ENCODE results near the gene PTH1R.
A peak's percentile ranks its signal among the peaks of the same experiment; 100 is the strongest.

PTH1R gene

GRCh38 chr3:46927718-46928073 is 50.2 kb downstream of the PTH1R start:
- no peak for FAIRE-seq
- DNase-seq (ENCODE audit: low spot score) = no peak

GRCh38 chr3:46928282-46928681 is 50.8 kb downstream of the PTH1R start:
- DNase-seq (ENCODE audit: low spot score) (no peak), FAIRE-seq (no peak)

GRCh38 chr3:46929324-46929723 is 51.8 kb downstream of the PTH1R start:
- no peak for FAIRE-seq

GRCh38 chr3:46930166-46930944 is 52.8 kb downstream of the PTH1R start:
- DNase-seq (ENCODE audit: low spot score) (no peak), FAIRE-seq (no peak)

More at GRCh38 chr3:46929324-46929723, 51.8 kb downstream of the PTH1R start:
- DNase-seq (ENCODE audit: low spot score) = no peak

DNA sequence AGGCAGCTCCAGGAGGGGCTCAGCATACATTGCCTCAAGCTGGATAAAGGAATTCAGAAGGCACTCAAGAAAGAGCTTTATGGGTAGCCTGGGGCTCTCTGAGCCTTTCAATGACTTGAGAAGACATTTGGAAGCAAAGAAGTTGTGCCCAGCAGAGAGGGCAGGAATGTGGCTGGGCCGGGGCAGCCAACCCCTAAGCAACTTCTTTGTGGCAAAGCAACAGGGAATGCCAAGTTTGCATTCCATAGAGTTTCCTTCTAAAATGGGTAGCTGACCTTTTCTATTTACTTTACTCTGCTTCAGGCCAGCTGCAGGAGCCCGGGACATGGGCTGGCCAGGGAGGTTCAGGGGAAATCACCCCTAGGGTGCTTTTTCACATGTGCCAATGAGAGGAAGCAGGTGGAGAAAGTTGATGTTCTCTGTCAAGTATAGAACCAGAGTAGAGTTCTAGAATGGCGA is 53.5 kb downstream of the PTH1R start:
- DNase-seq (ENCODE audit: low spot score) (no peak), FAIRE-seq (no peak)

- DNase-seq (ENCODE audit: low spot score) (peak; percentile 22), FAIRE-seq (no peak)
Observed at GRCh38 chr3:46931631-46932331, 54.3 kb downstream of the PTH1R start.

DNA sequence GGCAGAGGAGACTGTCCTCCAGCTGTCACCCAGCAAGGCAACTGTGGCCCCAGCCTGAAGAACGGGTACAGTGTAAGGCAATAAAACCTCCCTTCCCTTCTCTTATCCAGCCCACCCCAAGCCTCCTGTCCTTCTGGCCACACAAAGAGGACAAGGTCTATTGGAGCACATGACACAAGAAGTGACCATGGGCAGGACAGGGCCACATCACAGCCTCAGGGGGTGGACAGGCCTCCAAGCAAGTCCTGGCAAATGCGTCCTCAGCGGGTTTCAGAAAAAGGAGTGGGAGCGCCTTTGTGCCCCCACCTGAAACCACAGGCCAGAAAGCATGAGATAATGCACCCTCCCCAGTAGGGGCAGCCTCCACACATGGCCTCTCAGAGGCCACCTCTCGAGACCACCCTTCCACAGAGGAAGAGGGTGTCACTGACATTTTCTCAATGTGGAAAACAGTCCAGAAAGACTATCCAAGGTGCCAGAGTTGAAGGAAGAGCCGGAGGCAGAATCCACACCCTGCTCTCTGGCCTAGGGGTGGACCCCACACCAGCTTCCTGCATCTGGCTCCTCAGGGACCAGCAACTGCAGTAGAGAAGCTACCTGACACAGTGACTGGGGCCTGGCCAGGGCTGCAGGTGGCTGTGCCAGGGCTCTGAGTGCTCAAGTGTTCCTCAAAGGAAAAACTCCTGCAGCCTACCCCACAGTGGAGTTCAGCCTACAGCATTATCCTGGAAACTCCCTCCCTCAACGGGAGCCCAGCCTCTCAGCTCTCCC is 55.1 kb downstream of the PTH1R start:
- DNase-seq (ENCODE audit: low spot score) (no peak), FAIRE-seq (no peak)

DNA sequence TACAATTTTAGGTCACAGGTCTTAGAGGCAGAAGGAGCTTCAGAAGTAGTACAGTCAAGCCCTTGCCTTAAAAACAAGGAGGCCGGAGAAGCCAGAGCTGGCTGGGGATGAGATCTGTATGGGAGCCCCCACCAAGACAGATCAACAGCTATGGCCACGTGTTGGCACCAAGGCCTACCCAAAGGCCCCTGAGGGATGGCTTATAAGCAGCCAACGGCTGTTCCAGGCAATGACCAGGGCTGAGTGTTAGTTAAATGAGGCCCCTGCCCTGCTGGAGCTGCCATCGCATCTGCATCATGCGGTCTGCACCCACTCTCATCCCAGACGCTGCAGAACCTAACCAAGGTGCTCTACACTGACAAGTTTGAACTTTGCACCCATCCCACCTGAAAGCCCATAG is 55.7 kb downstream of the PTH1R start:
- no peak for DNase-seq (ENCODE audit: low spot score)
- no peak for FAIRE-seq

GRCh38 chr3:46934072-46934471 is 56.6 kb downstream of the PTH1R start:
- FAIRE-seq (no peak), DNase-seq (ENCODE audit: low spot score) (no peak)

- DNase-seq (ENCODE audit: low spot score) (peak; percentile 34), FAIRE-seq (no peak)
Observed at GRCh38 chr3:46934498-46935167, 57.1 kb downstream of the PTH1R start.

DNA sequence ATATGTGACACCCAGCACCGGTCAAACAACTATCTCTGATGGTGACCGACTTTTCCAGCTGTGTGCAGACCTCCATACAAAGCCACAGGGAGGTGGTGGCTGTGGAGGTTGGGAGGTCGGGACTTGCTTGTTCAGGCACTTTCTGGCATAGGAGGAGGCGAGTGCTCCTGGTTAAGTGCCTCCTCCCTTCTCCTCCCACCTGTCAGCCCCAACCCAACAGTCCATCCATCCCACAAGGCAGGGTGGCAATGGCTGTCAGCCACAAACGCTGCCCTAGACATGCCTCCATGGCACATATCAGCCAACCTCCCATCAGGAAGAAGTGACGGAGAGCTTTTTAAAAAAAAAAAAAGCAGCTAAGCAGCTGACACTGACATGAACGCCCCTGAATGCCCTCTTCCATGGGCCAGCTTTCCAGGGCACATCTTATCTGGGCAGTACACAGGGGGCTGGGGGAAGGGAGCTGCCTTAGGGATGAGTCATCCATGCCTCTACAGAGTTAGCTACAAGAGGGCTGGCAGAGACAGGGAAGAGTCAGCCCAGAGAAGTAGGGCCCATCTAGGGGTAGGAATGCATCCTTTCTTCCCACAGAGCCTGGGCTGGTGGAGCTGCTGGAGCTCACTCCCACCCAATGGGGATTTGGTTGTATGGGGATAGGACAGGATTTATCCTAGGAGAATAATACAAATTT is 57.8 kb downstream of the PTH1R start:
- DNase-seq (ENCODE audit: low spot score) (peak; percentile 95), FAIRE-seq (peak; percentile 89)

- FAIRE-seq = no peak
Observed at GRCh38 chr3:46935989-46936558, 58.6 kb downstream of the PTH1R start.

GRCh38 chr3:46936733-46937250 is 59.3 kb downstream of the PTH1R start:
- FAIRE-seq (no peak), DNase-seq (ENCODE audit: low spot score) (peak; percentile 36)

More at GRCh38 chr3:46935989-46936558, 58.6 kb downstream of the PTH1R start:
- no peak for DNase-seq (ENCODE audit: low spot score)

GRCh38 chr3:46938118-46938517 is 60.6 kb downstream of the PTH1R start:
- DNase-seq (ENCODE audit: low spot score) = no peak
- no peak for FAIRE-seq

- FAIRE-seq (no peak), DNase-seq (ENCODE audit: low spot score) (no peak)
Observed at GRCh38 chr3:46939578-46940445, 62.3 kb downstream of the PTH1R start.

GRCh38 chr3:46942076-46942475 is 64.6 kb downstream of the PTH1R start:
- DNase-seq (ENCODE audit: low spot score) = no peak
- no peak for FAIRE-seq

DNA sequence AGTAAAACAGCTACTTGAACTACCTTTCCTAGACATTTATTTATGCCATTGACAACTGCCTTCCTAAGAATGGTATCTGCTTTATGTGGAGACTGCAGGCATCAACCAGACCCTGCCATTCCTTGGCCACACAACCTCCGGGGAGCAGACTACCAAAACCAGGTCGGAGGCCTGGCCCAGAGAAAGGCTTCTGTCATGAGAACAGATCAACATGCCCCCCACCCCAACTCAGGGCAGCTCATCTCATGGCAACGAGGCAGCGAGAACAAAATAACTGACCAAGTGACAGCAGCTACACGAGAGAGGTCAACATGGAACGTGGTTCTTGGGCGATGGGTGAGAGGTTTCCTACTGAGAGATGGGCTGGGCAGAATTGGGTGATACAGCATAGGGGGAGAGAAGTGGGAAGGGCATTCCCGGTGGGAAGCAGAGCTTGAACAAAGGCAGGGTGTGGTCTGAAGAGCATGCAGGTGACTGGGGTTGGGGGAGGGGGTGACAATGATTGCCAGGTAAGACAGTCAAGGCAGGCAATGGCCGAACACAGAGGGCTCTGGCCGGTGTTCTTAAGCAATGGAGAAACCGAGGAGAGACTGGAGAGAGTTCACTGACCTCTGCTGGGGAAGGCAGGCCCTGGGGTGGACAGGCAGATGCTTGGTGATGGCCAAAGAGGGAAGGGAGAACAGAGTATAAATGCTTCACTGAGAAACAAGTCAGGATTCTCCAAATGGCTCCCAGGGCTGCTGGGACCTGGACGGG is 65.1 kb downstream of the PTH1R start:
- FAIRE-seq = no peak
- no peak for DNase-seq (ENCODE audit: low spot score)

Data from RCC 7860 (cell line).